GM12873 (cell line): Measurements from ENCODE around the gene C1QTNF3.

Experiments used
- TF ChIP-seq, protein P1 (sequence below): IDR thresholded peaks from 2 replicates; pipeline ENCODE4 v1.5.1; 2012; ENCODE audit warnings: low read depth, mild to moderate bottlenecking, moderate library complexity, low read length, control low read depth; ENCODE audit not compliant: insufficient read depth; ENCODE audit errors: missing control alignments

The C1QTNF3 gene

DNA sequence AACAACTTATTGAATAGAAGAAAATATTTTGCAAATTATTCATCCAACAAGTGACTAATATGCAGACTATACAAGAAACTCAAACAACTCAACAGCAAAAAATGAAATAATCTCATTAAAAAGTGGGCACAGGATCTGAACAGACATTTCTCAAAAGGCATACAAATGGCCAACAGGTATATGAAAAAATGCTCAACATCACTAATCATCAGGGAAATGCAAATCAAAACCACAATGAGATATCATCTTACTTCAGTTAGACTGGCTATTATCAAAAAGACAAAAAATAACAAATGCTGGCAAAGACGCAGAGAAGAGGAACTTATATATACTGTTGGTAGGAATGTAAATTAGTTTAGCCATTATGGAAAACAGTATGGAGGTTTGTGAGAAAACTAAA, 33.4 kb downstream of the C1QTNF3 start:
- TF ChIP-seq, protein P1, sequence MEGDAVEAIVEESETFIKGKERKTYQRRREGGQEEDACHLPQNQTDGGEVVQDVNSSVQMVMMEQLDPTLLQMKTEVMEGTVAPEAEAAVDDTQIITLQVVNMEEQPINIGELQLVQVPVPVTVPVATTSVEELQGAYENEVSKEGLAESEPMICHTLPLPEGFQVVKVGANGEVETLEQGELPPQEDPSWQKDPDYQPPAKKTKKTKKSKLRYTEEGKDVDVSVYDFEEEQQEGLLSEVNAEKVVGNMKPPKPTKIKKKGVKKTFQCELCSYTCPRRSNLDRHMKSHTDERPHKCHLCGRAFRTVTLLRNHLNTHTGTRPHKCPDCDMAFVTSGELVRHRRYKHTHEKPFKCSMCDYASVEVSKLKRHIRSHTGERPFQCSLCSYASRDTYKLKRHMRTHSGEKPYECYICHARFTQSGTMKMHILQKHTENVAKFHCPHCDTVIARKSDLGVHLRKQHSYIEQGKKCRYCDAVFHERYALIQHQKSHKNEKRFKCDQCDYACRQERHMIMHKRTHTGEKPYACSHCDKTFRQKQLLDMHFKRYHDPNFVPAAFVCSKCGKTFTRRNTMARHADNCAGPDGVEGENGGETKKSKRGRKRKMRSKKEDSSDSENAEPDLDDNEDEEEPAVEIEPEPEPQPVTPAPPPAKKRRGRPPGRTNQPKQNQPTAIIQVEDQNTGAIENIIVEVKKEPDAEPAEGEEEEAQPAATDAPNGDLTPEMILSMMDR: no peak

DNA sequence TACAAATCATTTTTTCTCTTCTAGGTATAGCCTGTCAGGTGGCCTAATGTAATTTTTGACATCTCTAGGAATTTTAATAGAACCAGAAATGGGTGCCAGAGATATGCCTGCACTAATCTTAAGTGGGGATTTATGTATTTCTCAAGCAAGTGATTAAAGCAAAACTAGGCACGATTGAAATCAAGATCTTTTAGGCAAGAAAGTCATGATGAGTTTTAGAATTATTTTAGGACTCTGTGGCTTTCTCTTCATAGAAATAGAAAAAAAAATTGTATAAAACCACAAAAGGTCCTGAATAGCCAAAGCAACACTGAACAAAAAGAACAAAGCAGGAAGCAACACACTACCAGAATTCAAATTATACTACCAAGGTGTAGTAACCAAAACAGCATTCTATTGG, 34.2 kb downstream of the C1QTNF3 start:
- TF ChIP-seq, protein P1: no peak

DNA sequence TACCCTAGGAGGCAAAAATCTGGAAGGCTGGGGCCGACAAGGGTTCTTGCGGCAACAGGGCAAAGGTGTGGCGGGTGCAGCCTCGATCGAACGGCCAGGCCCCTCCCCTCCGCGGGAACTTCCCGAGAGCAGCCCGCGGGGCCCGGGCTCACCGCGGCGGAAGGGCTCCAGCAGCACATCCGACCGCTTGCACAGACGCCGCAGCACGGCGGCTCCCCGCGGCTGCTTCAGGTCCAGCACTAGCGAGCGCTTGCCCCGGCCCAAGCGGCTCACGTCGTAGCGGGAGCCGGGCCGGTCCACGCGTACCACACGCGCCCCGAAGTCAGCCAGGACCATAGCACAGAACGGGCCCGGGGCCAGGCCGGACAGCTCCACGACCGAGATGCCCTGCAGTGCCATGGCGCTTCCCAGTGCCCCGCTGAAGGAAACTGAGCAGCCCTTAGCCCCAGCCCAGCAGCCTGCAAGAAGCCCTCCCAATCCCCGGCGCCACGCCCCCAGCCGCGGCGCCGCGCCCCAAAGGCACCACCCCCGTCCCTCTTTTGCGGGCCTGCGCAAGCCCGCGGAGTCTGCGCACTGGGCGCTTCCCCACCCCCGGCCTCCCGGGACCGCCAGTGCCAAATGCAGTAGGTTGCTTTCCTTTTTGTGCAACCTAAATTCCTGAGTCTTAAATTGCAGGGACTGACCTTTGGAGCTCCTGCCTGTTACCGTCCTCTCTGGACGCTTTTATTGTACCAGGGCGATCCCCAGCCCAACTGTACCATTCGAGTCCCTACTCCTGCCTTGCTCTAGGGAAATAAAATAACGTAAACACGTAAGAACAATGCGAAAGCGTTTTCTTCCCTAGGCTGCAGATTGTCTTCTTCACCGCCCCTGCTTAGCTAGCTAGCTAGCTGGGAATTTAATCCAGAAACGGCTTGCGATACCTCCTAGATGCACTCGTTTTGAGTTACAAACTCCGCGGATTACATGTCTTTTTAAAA, 35.1 kb downstream of the C1QTNF3 start, which contains the start of gene AMACR:
AMACR (minus strand) TSS at position 430 of the 980 bp plus-strand sequence; CDS start at position 399, 31 bp downstream.
- TF ChIP-seq, protein P1: no peak

DNA sequence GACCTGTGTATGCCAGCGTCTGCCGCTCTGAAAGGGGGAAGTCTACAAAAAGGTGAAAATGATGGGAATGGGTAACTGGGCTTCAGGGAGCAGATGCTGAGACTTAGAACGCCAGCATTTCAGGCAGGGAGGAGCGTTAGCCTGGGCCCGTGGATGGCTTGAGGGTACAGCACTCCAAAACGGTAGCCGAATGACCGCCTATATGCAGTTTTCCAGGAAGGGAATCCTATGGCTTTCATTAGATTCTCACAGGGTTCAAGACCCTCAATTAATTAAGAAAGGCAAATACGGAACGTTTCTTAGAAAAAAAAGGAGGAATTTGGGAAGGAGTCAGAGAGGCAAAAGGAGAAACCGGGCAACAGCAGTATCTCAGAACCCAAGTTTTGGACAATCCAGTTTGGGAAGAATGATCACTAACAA, 35.8 kb downstream of the C1QTNF3 start:
- TF ChIP-seq, protein P1: no peak

DNA sequence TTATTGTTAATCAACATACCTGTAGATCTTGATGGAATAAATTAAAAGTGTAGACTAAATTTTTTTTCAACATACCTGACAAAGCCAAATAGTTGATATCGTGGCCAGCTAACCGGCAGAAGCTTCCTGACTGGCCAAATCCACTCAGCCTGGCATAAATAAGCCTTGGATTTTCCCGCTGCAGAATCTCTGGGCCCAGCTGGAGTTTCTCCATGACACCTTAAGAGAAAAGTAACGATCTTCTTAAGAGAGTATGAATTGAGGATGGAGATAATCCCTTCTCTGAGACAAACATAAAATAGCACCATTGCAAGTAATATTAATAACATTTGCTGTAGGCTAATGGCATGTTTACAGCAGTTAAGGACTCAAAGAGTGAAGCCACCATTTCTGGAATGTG, 37.3 kb downstream of the C1QTNF3 start:
- TF ChIP-seq, protein P1: no peak

DNA sequence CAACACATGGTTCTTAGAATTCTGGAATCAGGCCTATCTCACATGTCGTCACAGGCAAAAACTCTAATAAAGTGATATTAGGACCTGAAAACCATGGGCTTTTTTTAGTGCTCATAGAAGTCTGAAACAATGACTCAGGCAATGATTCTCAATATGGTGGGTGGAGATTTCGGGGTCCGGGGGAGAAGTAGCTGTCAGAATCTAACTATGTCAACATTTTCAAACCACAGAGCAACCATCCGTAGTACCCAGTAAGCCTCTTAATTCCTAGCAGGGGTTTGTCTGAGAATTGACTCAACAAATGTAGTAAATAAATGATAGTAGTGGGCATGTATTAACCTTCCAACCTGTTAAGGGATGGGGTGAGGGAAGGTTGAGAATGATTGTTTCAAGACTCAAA, 37.8 kb downstream of the C1QTNF3 start:
- TF ChIP-seq, protein P1: no peak

DNA sequence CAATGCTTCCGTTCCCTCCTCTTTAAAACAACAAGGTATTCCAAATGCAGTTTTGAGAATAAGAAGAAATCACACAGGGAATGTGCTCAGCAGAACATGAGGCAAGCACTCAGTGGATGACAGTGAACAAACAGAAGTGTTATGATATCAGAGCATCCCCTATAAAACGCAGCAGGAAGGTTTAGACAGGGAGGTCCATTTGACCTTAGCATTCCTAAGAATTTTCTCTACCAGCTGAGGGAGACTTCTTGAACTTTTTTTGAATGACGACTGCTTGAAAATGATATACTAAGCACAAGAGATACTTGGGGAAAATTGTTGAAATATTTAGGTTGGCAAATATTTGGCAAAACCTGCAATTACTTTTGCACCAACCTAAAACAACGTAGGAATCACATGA, 39.1 kb downstream of the C1QTNF3 start:
- TF ChIP-seq, protein P1: no peak
